HFF-Myc (cell line): Measurements from ENCODE around the gene DUSP23.

Experiments
- DNase-seq: peaks from one replicate; pipeline ENCODE4 v3.0.0-alpha.2; 2011; ENCODE audit warnings: low read depth; ENCODE audit errors: extremely low read depth
- H3K4me3 ChIP-seq: replicated peaks from 2 replicates; pipeline ENCODE4 v1.5.1; 2011; ENCODE audit warnings: low read depth, mild to moderate bottlenecking, control low read depth, low read length
- TF ChIP-seq, protein P1 (sequence below): IDR thresholded peaks from 2 replicates; pipeline ENCODE4 v1.5.1; 2012; ENCODE audit warnings: mild to moderate bottlenecking, low read depth, low read length, control low read depth; ENCODE audit errors: missing control alignments

Gene DUSP23

DNA sequence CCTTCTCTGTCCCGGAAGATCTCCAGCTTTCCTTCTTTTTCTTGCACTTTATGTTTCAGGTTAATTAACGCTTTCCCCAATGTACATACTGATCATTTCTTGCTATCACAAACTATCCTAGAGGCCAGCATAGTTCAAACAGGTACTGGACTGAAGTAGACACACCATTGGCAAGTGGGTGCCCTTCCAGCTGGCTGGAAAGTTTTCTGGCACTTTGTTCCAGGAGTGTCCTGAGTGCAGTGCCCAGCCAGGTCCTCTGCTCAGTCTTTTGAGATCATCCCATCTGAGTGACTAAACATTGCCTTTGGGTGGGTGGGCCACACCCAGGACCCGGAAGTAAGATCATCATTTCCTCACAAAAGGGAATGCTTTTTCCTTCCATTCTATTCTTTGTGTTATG, 15.0 kb upstream of the DUSP23 start:
- H3K4me3 ChIP-seq = no peak overlapping the region
- TF ChIP-seq, protein P1, sequence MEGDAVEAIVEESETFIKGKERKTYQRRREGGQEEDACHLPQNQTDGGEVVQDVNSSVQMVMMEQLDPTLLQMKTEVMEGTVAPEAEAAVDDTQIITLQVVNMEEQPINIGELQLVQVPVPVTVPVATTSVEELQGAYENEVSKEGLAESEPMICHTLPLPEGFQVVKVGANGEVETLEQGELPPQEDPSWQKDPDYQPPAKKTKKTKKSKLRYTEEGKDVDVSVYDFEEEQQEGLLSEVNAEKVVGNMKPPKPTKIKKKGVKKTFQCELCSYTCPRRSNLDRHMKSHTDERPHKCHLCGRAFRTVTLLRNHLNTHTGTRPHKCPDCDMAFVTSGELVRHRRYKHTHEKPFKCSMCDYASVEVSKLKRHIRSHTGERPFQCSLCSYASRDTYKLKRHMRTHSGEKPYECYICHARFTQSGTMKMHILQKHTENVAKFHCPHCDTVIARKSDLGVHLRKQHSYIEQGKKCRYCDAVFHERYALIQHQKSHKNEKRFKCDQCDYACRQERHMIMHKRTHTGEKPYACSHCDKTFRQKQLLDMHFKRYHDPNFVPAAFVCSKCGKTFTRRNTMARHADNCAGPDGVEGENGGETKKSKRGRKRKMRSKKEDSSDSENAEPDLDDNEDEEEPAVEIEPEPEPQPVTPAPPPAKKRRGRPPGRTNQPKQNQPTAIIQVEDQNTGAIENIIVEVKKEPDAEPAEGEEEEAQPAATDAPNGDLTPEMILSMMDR = no peak
- DNase-seq = no peak

DNA sequence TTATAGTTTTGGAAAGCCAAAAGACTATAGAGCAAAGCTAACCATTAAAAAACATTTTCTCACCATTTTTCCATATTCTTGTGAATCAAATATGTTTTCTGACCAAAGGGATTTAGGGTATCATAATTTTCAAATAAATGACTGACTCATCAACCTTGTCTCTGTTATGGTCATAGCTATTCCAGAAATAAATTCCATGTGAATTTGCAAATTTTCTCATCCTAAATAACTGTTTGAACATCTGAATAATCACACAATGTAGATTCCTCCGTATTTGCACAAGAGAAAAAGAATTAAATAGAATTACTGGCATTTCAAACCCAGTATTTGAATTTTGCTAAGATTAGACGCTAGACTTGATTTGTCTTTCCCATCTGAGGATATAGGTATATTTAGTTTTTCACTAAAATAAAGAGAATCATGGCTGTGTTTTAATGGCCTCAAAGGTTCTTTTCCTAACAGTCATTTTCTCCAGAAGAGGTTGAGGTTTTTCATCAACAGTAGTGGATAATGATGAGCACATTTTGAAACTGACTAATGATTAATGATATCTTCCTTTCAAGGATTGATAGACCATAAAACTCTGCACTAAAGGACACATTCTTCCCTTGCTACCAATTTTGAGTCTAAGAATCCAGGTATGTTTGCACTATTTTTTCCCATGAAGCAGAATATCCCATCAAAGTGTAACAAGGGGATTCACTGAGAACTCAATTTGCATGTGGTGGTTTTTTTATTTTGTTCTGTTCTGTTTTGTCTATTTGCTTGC, 9.5 kb upstream of the DUSP23 start:
- no peak overlapping the region for H3K4me3 ChIP-seq
- TF ChIP-seq, protein P1 = no peak
- no peak for DNase-seq

DNA sequence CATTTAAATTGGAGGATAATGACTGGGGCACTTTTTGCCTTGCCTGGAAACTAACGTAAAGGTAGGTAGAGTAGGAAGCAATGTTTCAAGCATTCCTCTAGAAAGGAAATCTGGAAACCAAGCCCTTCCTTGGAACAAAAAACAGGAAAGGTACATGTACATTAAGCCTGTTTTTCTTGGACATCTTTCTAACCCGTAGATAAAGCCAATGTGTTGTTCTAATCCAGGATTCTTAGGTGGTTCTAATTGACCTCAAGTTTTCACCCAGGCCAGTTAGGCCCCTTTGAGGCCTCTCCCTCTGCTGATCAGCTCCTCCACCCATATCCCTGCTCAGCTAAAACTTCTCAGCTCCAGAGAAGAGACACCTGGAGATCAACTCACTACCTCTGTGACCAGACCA, 6.3 kb upstream of the DUSP23 start:
- no peak for DNase-seq
- H3K4me3 ChIP-seq = no peak overlapping the region
- TF ChIP-seq, protein P1 = no peak

DNA sequence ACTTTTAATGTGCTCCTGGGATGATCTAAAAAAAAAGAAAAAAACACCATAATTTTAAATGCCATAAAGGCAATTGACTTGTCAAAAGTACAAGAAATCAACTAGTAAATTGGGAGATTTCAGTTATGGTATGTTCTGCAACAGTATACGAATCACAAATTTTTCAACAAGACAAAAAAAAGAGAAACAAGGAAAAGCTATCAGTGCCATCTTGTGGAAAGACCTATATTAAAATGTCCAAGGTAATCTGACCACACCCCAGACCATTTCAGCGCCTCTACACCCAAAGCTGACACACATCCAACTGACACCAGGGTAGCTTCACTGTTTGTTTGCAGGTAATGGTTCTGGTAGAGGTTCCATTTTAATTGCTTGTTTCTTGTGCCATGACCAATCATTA, 5.0 kb upstream of the DUSP23 start:
- DNase-seq = no peak
- TF ChIP-seq, protein P1 = no peak
- no peak overlapping the region for H3K4me3 ChIP-seq

DNA sequence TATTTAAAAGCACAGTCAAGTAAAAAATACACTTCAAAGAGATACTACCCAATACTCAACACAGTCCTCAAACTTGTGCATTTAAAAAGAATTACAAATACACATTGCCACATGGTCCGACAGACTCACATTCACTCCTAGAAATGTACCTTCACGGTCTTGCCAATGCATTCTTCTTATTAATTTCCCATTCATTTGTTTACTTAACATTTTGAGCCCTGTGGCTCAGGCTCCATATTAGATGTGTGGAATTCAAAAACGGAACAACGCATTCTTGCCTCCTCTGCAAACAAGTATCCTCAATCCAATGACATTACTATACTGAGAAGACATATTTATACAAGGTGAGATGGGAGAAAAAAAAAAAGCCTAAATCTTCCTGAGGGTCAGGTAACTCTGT, 2.5 kb upstream of the DUSP23 start:
- H3K4me3 ChIP-seq = no peak overlapping the region
- TF ChIP-seq, protein P1 = no peak
- no peak for DNase-seq

DNA sequence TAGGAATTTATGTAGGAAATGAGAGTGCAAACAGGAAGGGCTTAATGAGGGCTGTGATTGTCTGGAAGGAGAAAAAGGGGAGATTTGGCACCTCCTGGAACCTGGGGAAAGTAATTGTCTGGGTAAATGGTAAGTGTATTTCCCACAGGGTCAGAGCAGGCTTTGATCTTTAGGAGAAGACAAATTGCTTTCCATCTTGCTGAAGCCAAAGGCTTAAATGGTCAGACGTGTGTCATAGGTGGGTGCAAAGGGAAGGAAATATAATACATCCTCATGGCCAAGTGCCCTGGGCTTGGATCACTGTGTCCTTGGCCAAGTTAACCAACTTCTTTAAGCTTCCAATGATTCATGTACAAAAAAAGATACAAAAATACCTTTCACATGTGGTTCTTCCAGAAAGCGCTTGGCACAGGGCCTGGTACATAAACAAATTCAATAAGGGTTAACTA, 1.3 kb upstream of the DUSP23 start:
- no peak overlapping the region for H3K4me3 ChIP-seq
- DNase-seq = peak; percentile 15
- TF ChIP-seq, protein P1 = no peak
